ENCODE data around the gene LPCAT4.
"Not testable (repeated sequence)": the region's sequence is repeated elsewhere in the genome, so short reads cannot be mapped to it uniquely, and the experiment has no call there.

LPCAT4 gene

GRCh38 chr15:34367101-34368081 is at the start of gene LPCAT4:
Gene LPCAT4 (minus strand): TSS chr15:34367196. CDS start chr15:34367100, 96 bp downstream.
- DNase-seq (ENCODE audit: low read depth) = peak; percentile 73

GRCh38 chr15:34409511-34409910 is 42.5 kb upstream of the LPCAT4 start:
- not testable (repeated sequence) for DNase-seq (ENCODE audit: low read depth)

GRCh38 chr15:34408973-34409372 is 42.0 kb upstream of the LPCAT4 start:
- not testable (repeated sequence) for DNase-seq (ENCODE audit: low read depth)

- DNase-seq (ENCODE audit: low read depth) = not testable (repeated sequence)
These were observed 36.9 kb upstream of the LPCAT4 start for GRCh38 chr15:34403899-34404298.

GRCh38 chr15:34403160-34403598 is 36.2 kb upstream of the LPCAT4 start:
- DNase-seq (ENCODE audit: low read depth) = not testable (repeated sequence)

GRCh38 chr15:34397637-34398259 is 30.8 kb upstream of the LPCAT4 start:
- DNase-seq (ENCODE audit: low read depth) = not testable (repeated sequence)

- not testable (repeated sequence) for DNase-seq (ENCODE audit: low read depth)
These were observed 26.0 kb upstream of the LPCAT4 start for GRCh38 chr15:34392981-34393380.

- not testable (repeated sequence) for DNase-seq (ENCODE audit: low read depth)
These were observed 22.6 kb upstream of the LPCAT4 start for GRCh38 chr15:34389594-34390086.

GRCh38 chr15:34381829-34382521 is 15.0 kb upstream of the LPCAT4 start:
- DNase-seq (ENCODE audit: low read depth) = not testable (repeated sequence)

- not testable (repeated sequence) for DNase-seq (ENCODE audit: low read depth)
These were observed 13.5 kb upstream of the LPCAT4 start for GRCh38 chr15:34380491-34380890.

GRCh38 chr15:34376856-34377255 is 9.9 kb upstream of the LPCAT4 start:
- no peak for DNase-seq (ENCODE audit: low read depth)

- not testable (repeated sequence) for DNase-seq (ENCODE audit: low read depth)
These were observed 8.5 kb upstream of the LPCAT4 start for GRCh38 chr15:34375541-34375940.

- no peak for DNase-seq (ENCODE audit: low read depth)
These were observed 7.8 kb upstream of the LPCAT4 start for GRCh38 chr15:34374816-34375215.

- DNase-seq (ENCODE audit: low read depth) = no peak
These were observed 7.0 kb upstream of the LPCAT4 start for GRCh38 chr15:34373951-34374350.

GRCh38 chr15:34370643-34371042 is 3.6 kb upstream of the LPCAT4 start:
- DNase-seq (ENCODE audit: low read depth) = no peak

GRCh38 chr15:34370129-34370528 is 3.1 kb upstream of the LPCAT4 start:
- no peak for DNase-seq (ENCODE audit: low read depth)

GRCh38 chr15:34366271-34367065 is 528 bp downstream of the LPCAT4 start:
- DNase-seq (ENCODE audit: low read depth) = peak; percentile 43

GRCh38 chr15:34365836-34366235 is 1.2 kb downstream of the LPCAT4 start:
- DNase-seq (ENCODE audit: low read depth) = no peak

- no peak for DNase-seq (ENCODE audit: low read depth)
These were observed 1.7 kb downstream of the LPCAT4 start for GRCh38 chr15:34365091-34365825.

GRCh38 chr15:34364041-34364440 is 3.0 kb downstream of the LPCAT4 start:
- no peak for DNase-seq (ENCODE audit: low read depth)
